ENCODE results near the gene C1orf174. TPM values are rescaled to one million over a fixed set of nuclear protein-coding genes. Genes with fewer than 3 reads are reported as not detected.
A peak's percentile ranks its signal among the peaks of the same experiment; 100 is the strongest.

C1orf174 gene
- total and polyA plus RNA-seq, 2 of the 13 experiments (the other 11 are each of a cell fraction or from before 2014, with no cell fraction given), result 21.6 to 31.4 TPM

- TF ChIP-seq ZNF142 (CRISPR knock-in tag; IDR thresholded peaks at IDR 0.05) (peak; percentile 14; the same call in 1 of the 2 replicates), ZFAT (CRISPR knock-in tag; conservative IDR thresholded peaks at IDR 0.05) (no peak), REST (IDR thresholded peaks at IDR 0.05; ENCODE audit: borderline replicate concordance in 1 of 2, low read depth in 1 of 2, low read length in 2 of 2) (no peak), MED13 (CRISPR knock-in tag; IDR thresholded peaks at IDR 0.05) (no peak), GRHL1 (CRISPR knock-in tag; conservative IDR thresholded peaks at IDR 0.05) (no peak), ZNF451 (CRISPR knock-in tag; IDR thresholded peaks at IDR 0.05) (0 out of 2 replicates have a peak, but pooled peaks have one; percentile 9), NBN (conservative IDR thresholded peaks at IDR 0.05) (no peak), ZNF839 (CRISPR knock-in tag; IDR thresholded peaks at IDR 0.05; ENCODE audit: borderline replicate concordance) (no peak), ZNF20 (CRISPR knock-in tag; IDR thresholded peaks at IDR 0.05) (no peak)
Measured at GRCh38 chr1:3900150-3900968, at the start of gene C1orf174 (continued).
